Skin of body (tissue), 2 donors: ENCODE measurements around the gene SETD2. TPM values are rescaled to one million over a fixed set of nuclear protein-coding genes. Genes with fewer than 3 reads are reported as not detected.
"Not testable (repeated sequence)": the region's sequence is repeated elsewhere in the genome, so short reads cannot be mapped to it uniquely, and the experiment has no call there.

Experiments
- DNase-seq: peaks from one replicate; lab custom pipeline; 2025; lab: John Stamatoyannopoulos, UW
- total RNA-seq: library from RNA; depleted of rRNA; stranded (reverse); fragments of >200 nt; gene quantifications from one replicate; pipeline ENCODE4 v1.2.3, GENCODE V29; 2014

The SETD2 gene
- total RNA-seq, 1 donor from 2014 or later: 72.1 TPM

DNA sequence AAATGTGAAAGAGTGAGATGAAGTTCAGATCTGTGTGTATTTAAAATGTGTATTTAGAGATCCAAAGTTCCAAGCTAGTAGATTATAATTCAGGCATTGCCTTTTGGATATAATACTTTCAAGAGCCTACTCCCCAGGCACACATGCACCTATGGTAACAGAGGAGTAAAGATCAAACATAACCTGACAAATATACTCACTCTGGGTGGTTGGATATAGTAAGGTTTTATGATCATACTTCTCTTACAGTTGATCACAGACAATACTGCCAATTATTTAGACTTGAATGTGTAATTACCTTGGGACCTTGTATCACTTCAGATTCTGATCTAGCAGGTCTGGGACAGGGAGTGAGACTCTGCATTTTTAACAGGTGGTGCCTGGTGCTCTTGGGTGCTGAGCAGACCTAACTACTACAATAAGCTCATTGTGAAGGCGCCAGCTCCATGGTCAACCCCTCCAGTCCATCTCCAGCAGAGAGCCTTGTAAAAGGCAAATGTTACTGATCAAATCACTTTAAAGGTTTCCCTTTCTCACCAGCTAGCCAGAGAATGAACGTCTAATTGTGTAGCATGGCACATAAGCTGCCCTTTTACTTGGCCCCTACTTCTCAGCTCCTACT is 128.9 kb downstream of the SETD2 start:
- DNase-seq: no peak

DNA sequence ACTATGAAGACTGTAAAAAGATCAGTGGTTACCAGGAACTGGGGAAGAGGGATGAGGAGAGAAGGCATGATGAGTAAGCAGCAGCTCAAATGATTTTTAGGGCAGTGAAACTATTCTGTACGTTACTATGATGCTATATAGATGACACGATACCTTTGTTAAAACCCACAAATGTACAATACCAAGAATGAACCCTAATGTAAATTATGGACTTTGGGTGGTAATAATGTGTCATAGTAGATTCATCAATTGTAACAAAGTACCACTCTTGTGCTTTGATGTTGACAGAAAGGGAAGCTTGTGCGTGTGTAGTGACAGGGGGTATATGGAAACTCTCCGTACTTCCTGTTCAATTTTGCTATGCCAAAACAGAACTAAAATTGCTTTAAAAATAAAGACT is 132.9 kb downstream of the SETD2 start:
- not testable (repeated sequence) for DNase-seq

DNA sequence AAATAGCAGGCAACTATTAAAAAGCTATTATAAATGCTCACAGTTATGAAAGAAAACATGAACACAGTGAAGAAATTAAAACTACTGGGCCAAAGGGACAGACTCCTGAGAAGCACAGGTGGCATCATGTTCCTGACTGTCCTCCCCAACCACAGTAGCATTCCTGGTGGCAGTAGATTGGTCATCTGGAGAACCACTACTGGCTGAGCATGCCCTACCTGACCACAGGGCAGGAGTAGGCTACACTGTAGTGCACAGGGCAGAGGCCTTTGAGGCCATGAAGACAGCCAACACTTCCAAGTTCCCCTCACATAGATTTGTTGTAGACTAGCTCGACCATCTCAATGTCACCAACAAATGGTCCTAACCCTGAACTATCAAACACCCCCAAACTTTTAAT is 135.2 kb downstream of the SETD2 start:
- no peak for DNase-seq

DNA sequence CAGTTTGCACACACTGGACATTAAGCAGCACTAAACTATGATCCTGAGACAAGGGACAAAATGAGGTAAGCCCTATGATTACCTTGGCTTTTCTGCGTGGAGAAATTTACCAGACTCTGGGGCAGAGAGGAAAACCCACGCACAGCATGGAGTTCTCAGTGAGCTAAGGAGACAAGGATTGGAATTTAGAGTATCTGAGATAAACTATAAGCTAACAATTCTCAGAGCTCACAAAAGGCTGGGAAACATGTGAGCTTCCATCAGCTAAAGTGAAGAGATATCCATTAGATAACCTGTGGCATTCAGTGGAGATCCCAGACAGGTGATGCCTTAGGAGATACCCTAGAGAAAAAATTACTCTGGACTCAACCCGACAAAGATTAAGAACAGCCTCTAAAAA is 135.8 kb downstream of the SETD2 start:
- DNase-seq: no peak

DNA sequence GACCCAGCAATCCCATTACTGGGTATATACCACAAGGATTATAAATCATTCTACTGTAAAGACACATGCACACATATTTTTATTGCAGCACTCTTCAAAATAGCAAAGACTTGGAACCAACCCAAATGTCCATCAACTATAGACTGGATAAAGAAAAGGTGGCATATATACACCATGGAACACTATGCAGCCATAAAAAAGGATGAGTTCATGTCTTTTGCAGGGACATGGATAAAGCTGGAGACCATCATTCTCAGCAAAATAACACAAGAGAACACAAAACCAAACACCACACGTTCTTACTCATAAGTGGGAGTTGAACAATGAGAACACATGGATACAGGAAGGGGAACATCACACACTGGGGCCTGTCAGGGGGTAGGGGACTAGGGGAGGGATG is 137.5 kb downstream of the SETD2 start:
- DNase-seq: not testable (repeated sequence)

DNA sequence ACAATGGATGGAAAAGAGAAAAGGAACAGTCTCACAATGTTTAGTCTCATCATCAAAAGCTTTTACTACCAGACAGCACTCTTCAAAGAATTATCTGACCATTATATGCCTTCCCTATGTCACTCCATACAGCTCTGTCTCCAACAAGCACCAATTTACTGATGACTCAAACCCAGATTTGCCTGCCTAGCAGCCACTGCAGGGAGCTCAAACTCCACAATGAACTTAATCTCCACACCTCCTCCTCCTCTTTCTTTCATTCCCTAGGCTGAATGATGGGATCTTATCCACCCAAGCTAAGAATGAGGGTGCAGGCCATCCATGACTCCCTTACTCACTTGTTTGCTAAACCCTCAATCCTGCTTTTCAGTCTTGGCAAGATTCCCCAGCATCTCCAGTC is 139.0 kb downstream of the SETD2 start:
- DNase-seq: no peak

DNA sequence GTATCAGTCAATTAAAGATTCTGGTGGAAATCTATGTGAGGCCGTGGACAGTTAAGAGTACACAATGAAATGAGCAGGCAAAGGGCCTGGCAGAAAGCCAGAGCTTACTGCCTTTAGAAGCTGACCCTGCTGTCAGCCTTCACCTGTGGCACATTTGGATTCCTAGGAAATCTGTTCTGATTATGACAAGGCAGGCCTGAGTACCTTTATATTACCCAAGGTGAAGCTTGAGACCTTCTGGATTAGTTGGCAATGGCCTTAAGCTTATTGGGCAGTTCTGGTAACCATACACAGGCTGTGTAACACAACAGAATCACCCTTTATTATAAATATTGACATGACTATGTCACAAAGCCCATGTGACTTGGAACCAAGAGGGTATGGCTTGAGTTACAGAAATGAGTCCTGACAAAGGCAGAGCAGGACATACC is 141.3 kb downstream of the SETD2 start:
- DNase-seq: no peak

DNA sequence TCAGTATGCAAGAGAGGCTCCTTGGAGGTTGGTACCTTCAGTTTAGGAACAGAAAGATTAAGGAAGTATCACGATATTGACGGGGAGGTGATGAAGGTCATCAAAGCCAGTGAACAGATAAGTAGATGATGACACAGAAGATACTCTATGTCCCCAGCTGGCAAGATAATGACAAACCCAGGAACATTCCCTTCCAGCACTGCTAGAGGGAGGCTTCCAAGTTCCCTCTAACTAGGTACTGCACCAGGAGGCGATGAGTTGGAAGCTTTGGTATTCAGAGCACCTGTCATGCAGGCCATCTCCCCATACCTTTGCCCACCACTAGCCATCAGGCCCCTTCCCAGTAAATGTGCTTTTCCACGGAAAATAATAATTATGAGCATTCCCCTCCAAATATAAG is 143.6 kb downstream of the SETD2 start:
- no peak for DNase-seq

DNA sequence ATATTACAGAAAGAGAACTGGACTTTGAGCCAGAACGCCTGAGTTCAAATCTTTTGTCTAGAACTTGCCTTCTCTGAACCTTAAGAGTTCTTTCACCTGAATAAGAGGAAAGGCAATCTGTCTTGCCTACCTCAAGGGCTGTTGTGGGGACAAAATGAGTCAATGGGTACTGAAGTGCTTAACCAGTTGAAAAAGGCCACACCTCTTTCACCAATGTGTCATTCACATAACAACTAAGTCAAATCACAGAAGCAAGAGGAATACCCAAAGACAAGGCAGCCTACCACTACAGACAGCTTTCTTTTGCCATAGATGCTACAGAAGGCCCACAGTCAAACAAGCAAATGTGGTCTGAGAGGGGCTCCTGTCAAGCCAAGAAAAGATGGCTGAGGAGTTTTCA is 144.7 kb downstream of the SETD2 start:
- no peak for DNase-seq

DNA sequence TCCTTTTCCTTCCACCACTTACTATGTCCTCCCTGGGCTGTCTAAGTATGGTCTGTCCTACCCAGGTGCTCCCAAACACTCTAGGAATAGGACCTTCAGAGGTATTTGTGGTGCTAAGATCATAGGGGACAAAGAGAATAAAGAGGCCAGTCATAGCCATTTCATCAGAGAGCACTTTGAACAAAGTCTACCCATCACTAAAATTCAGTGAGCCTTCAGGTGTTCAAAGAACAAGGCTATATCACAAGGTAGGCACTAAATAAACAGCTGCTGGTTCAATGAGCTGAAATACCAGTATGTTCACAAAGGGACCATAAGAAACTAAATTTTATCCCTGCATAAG is 145.7 kb downstream of the SETD2 start:
- no peak for DNase-seq

DNA sequence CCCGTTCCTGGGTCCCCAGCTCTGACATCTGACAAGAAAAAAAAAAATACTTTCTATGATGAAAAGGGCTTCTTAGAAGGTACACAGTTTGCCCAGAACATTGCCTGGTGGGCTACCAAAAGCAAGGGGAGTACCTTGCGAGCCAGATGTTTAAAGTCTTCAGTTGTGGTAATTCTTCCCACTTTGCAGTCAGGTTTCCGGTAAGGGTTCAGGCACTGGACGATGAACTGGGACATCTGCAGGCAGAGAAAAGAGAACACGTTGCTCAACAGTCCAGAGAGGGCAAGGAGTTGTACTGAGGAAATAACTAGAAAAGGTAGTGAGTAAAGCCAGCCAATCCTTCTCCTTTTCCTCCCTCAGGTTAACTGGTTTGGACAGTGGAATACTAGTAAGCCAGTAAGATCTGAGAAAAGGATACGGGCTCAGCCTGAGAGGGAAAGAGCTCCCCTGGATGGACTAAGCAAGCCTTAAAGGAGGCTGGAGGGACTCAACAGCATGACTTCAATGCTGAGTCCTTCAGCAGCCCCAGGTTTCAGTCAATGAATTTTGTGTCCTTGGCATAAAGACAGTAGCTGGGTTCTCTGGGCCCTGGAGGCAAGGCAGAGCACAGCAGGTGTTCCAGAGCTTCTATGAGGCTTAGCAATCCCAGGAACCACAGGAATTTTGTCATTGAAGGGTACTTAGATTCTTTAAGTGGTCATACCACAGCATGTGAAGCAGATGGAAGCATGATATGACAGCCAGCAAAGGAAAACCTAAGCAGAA is 146.2 kb downstream of the SETD2 start:
- no peak for DNase-seq

DNA sequence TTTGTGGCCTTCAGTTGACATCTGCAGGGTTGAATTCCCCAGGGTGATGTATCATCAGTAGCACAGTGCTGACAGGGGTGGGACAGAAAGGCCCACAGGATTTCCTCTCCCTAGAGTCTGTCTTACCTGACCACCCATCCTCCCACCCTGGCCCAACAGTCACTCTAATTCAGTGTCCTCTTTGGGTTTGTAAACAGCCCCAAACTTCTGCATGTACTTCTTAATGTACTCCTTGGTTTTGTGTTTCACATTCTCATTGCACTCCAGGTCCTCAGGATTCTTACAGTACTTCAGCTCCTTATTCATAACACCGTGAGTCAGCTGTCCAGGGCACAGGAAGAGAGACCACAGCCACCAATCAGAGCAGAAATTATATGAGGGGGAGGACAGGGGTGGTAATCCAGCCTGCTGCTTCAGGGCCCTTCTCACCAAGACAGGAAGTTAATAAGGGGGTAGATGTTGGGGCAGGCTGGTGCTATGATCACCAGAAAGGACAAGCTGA is 146.9 kb downstream of the SETD2 start:
- no peak for DNase-seq

DNA sequence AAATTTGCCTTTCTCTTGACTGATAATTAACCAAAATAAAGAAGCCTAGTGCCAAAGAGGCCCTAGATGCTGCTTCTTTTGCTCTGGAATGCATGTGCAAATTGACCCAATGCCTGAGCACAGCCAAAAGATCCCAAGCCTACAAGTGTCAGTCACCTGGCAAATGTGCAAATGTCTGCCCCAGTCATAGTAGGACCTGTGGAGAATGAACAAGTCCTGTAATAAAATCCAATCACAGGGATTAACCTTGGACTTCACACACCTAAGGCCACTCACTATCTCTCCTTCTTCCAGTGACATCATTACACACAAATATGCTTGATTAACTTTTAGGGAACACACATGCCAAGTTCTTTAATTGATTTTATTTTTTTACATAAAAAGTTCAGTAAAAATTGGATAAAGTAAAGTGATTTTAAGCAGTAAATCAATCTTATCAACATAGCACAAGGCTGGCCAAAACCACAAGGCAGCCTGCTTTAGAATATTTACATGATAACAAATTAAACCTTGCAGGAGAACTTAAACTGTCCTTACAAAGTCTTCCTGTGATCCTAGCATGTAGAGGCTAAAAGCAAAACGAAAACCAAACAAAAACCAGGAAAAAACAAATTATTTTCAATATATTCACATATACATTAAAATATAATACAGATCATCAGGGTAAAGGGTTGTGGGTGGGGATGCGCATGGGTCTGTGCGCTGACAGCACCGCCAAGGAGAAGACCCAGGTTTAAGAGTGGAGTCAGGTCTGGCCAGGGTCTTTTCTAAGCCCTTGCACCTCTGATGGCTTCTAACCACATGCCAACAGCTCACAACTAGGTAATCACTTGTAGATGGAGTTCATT is 147.6 kb downstream of the SETD2 start:
- no peak for DNase-seq

DNA sequence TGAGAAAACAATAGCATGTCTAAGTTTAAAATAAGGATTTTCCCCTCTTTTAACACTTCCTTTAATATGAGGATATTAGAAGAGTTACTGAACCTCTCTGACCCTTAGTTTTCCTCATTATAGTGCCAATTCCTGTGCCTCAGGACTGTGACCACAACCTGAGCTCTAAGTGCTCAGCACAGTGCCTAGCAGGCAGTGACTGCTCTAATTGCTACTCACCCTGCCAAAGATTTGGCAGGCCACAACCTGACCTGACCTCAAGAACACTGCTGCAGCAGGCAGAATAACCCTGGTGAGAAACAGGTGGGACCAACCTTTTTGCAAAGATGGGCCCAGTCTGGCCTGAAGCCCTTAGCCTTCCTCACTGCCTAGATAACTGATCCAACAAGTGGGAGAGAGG is 148.8 kb downstream of the SETD2 start:
- no peak for DNase-seq

DNA sequence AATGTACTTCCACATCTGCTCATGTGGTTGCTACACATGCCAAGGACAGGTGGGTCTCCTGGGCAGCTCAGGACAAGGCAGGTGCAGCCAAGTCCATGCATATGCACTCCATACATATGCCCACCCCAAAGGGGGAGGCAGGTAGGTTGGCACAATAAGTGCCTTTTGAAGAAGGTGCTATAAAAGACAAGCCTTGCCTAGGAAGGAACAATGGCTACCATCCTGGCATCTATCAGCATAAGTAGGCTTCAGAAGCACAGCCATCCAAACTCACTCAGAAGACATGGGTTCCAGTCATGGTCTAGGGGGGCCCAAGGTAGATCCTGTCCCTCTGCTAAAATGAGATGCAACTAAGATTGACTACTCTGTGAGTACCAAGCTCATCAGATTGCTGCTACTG is 149.9 kb downstream of the SETD2 start:
- DNase-seq: no peak

DNA sequence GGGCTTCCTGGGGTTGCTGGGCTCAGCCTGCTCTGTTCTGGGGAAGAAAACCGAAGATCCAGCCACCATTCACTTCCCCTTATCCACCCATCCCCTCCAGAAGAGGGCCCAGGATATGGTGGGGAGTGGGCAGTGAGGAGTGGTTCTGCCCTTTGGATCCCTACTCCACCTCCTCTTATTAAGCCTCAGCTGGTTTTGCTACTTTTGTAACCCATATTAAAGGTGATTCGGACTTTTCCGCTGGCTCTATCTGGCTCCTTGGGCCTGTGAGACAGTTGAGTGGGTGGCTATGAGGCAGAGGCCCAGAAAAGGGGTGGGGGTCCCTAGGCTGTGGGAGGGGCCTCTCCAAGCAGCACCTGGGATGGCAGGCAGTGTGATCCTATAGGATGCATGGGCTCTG is 150.7 kb downstream of the SETD2 start:
- no peak for DNase-seq

DNA sequence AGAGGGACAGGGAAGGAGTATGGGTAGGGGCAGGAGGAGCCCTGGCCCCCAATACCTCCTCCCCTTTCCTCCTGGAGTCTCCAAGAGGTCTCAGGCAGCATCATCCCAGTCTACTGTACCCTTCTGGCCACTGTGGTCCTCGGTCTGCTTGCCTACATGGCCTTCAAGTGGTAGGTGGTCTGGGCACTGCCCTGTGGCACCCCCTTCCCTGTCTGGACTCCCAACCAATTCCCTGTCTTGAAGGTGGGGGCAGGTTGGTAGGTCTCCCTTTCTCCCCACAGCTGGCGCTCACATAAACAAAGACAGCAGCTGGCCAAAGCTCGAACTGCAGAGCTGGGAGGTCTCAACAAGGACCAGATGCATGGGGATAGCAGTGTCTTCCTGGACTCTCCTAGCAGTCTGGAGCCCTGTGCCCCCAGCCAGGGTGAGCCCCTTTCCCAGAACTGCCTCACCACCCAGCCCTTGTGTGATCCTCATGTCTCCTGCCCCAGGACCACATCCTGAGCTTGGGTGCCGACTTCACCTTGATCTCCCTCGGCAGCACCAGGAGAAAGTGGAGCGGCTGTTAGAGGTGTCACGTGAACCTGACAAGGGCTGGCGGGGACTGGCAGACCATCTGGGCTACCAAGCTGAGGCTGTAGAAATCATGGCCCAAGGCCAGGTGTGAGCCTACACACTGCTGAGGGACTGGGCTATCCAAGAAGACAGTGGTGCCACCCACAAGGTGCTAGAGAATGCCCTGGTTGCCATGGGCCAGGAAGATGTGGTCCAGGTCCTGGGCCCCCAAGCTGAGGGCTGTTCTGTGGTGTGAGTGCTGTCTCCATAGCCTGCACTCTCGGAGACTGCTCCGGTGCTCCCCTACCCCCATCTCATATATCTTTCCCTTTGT is 151.3 kb downstream of the SETD2 start:
- no peak for DNase-seq

DNA sequence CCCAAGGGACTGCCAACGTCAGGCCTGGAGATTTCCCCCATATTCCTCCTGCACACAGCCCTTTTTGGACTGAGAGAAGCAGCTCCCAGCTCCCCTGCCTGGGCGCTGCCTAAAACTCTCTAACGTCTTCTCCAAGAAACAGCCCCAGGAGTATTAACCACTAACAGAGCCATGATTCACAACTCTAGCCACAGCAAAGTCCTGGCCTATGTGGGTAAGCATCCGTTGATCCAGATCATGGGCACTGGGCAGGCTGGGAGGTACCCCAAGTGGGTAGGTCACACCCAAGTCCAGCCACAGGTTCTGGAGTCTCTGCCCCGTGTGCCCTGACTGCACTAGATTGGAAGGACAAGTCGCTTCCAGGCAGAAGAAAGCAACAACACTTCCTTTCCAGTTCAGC is 152.5 kb downstream of the SETD2 start:
- no peak for DNase-seq

DNA sequence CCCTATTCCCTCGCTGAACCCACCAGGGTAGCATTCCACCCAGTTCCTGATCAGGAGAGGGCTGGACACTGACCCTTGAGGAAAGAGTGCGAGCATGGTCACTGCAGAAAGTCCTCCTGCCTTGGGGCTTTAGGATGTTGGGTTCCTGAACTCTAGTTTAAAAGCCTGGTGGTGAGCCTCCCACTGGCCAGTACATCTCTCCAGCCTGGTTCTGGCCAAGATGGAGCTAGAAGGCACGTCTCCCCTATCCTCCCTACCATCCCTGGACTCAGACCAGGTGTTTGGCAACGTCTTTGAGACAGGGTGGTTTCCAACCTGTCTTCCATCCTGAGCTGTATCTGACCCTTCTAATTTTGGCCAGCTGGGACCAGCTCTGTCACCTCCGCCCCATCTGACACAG is 153.0 kb downstream of the SETD2 start:
- DNase-seq: no peak

DNA sequence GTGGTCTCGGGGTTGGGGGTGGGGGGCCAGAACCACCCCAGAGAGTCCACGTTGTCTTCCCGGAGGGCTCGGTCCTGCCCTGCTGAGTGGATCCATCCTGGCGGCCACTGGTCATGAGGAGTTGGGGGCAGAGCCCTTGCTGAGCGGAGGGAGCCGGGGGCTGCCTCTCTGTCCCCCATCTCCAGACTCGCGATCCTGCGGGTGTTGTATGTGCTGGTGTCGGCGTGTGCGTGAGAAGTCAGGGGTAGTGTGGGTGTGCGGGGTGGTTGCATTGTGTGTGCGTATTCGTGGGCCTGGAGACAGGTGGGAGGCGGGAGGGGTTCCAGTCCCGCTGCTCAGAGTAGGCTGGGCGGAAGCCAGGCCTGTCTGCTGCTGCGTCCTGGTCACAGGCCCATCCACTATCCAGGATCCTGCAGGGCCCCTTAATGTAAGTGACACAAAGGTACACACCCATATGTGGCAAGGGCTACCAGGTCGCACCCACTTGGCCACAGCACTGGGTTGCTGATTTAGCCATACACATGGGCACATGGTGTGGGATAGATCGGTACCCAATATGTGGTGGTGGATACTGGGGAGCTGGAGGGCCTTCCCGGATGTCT is 153.7 kb downstream of the SETD2 start:
- no peak for DNase-seq
